Activated CD8-positive, alpha-beta T cell treated with anti-CD3 and anti-CD28 coated beads, Interleukin-2, amount 10 ng/mL, durations not matched to agents 7 days and 5 days (primary cell): ENCODE data around the gene IFI27. TPM values are rescaled to one million over a fixed set of nuclear protein-coding genes. Genes with fewer than 3 reads are reported as not detected.

Experiments
- ATAC-seq: fragments of 150-1000 bp; cut with Tn5 transposase; one replicate; pipeline ENCODE4 v1.10.0; 2021; ENCODE audit warnings: moderate library complexity
- CTCF ChIA-PET: fragments of 350-600 bp; sonication (Branson Sonifier 250); formaldehyde crosslinking; loops from one replicate; lab custom pipeline; 2021; ENCODE audit warnings: antibody characterized with exemption; lab: Charles Lee
- POLR2A ChIA-PET: fragments of 350-600 bp; sonication (Branson Sonifier 250); formaldehyde crosslinking; loops from one replicate; lab custom pipeline; 2021; ENCODE audit warnings: antibody characterized with exemption; lab: Charles Lee
- DNase-seq: peaks from one replicate; pipeline ENCODE4 v3.0.0-alpha.2; 2020
- H3K27ac Mint-ChIP-seq: one replicate; pipeline ENCODE4 v1.8.0; 2021; ENCODE audit warnings: mild to moderate bottlenecking, mixed read lengths
- H3K27me3 Mint-ChIP-seq: one replicate; pipeline ENCODE4 v1.8.0; 2021; ENCODE audit warnings: low read depth, mixed read lengths
- H3K36me3 Mint-ChIP-seq: one replicate; pipeline ENCODE4 v1.8.0; 2021; ENCODE audit warnings: low read depth, mixed read lengths
- H3K4me1 Mint-ChIP-seq: one replicate; pipeline ENCODE4 v1.8.0; 2021; ENCODE audit warnings: low read depth, mixed read lengths
- H3K4me3 Mint-ChIP-seq: one replicate; pipeline ENCODE4 v1.8.0; 2021; ENCODE audit warnings: mild to moderate bottlenecking, mixed read lengths
- H3K9me3 Mint-ChIP-seq: one replicate; pipeline ENCODE4 v1.8.0; 2022; ENCODE audit warnings: mixed read lengths; ENCODE audit not compliant: insufficient read depth
- total RNA-seq, 2 experiments: library from RNA; stranded (reverse); gene quantifications; one replicate each; pipeline ENCODE4 v1.2.3, GENCODE V29; 2021

The IFI27 gene
- total RNA-seq, 2 experiments from 2014 or later, result 116 to 129 TPM

- ChIA-PET POLR2A (interaction anchor here (0.6 to 2.0 kb wide), 9 partner anchors 24 to 1439 kb away, joined by 3 to 8 read pairs (median 3); no protein-coding TSS in a partner anchor), CTCF (interaction anchor here (0.9 to 4.9 kb wide), 13 partner anchors 9 to 142 kb away, joined by 3 to 35 read pairs (median 6); partner anchors contain the start of gene IFI27L2)
- H3K4me1 Mint-ChIP-seq, result peaks cover 46% of the 10 kb centered on the region
- no peaks in the 10 kb centered on the region for H3K27me3 Mint-ChIP-seq
- peak overlapping the region; percentile 99 for H3K27ac Mint-ChIP-seq
- H3K4me3 Mint-ChIP-seq, result peak overlapping the region; percentile 99
- ATAC-seq (peak; percentile 19), DNase-seq (peak; percentile 25)
- H3K9me3 Mint-ChIP-seq, result no peaks in the 10 kb centered on the region
- peaks cover 60% of the 10 kb centered on the region for H3K36me3 Mint-ChIP-seq
These were observed 29.1 kb upstream of the IFI27 start for GRCh38 chr14:94081386-94081820.

DNA sequence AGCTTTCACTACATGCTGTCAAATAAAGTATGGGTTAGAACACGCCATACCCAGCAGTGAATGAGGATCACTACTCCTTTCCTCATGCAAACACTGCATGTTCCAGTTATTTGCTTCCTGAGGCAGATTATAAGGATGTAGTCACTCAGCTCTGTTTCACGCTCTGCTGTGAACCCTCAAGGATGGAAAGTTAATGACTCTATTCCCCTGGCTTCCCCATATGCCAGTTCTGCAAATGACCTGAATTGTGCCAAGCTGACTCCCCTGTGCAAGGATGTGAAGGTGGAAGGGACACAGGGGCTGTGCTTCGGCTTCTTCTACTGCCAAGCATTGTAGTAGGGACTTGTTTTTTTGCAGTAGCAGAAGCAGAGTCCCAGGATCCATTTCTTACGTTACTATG, 22.6 kb upstream of the IFI27 start:
- Mint-ChIP-seq H3K27ac (no peak overlapping the region), H3K27me3 (no peaks in the 10 kb centered on the region), H3K4me1 (peaks cover 5% of the 10 kb centered on the region), H3K9me3 (no peaks in the 10 kb centered on the region), H3K36me3 (peaks cover 19% of the 10 kb centered on the region), H3K4me3 (no peak overlapping the region)
- DNase-seq (no peak), ATAC-seq (no peak)
- ChIA-PET POLR2A (no interaction called here), CTCF (interaction anchor here (1.4 kb wide), 1 partner anchor 51 kb away, joined by 4 read pairs; no protein-coding TSS in a partner anchor)

DNA sequence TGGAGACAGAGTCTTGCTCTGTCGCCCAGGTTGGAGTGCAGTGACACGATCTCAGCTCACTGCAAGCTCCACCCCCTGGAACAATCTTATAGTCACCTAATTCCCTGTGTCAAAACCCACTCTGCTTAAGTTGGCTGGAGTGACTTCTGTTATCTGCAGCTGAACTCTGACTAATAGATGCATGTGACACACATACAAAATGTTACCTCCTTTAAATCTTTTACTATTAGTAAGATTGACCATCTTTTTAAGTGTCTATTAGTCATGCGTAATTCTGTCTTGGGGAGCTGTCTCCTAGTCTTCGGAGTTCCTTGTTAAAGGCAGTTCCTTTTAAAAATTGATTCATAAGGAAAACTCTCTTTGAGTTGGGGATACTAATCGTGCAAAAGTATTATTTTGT, 22.0 kb upstream of the IFI27 start:
- CTCF ChIA-PET, result interaction anchor here (1.4 kb wide), 1 partner anchor 52 kb away, joined by 4 read pairs; no protein-coding TSS in a partner anchor
- POLR2A ChIA-PET, result no interaction called here
- ATAC-seq (no peak), DNase-seq (no peak)
- Mint-ChIP-seq H3K4me3 (no peak overlapping the region), H3K27ac (no peak overlapping the region), H3K27me3 (no peaks in the 10 kb centered on the region), H3K4me1 (no peaks in the 10 kb centered on the region), H3K9me3 (no peaks in the 10 kb centered on the region), H3K36me3 (peaks cover 14% of the 10 kb centered on the region)

DNA sequence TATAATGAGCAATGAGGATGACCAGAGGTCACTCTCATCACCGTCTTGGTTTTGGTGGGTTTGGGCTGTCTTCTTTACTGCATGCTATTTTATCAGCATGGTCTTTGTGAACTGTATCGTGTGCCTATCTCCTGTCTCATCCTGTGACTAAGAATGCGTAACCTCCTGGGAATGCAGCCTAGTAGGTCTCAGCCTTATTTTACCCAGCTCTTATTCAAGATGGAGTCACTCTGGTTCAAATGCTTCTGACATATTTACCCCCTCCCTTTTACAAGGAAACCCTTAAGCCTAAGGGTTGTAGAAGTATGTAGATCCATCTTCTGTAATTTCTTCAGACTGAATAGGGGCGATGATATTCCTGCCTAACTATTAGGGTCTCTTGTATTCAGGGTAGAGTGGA, 21.1 kb upstream of the IFI27 start:
- Mint-ChIP-seq H3K4me1 (no peaks in the 10 kb centered on the region), H3K27ac (no peak overlapping the region), H3K9me3 (no peaks in the 10 kb centered on the region), H3K36me3 (peaks cover 13% of the 10 kb centered on the region), H3K4me3 (no peak overlapping the region), H3K27me3 (no peaks in the 10 kb centered on the region)
- no peak for DNase-seq
- ATAC-seq, result no peak
- ChIA-PET POLR2A (no interaction called here), CTCF (interaction anchor here (0.9 kb wide), 1 partner anchor 43 kb away, joined by 3 read pairs; no protein-coding TSS in a partner anchor)

DNA sequence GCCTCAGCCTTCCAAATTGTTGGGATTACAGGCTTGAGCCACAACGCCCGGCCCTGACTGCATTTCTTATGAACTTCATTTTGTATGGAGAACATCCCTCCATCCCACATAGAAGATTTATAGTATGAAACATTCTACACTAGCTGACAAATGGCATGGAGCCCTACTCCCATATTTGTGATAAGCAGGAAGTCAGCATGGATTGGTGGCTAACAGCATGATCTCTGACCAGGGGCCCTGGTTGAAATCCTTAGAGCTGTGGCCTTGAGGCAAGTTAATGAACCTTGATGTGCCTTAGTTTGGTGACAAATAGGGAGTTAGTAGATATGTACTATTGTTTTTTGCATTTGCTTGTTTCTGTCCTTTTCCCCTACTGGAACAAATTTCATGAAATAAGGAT, 17.1 kb upstream of the IFI27 start:
- CTCF ChIA-PET, result no interaction called here

DNA sequence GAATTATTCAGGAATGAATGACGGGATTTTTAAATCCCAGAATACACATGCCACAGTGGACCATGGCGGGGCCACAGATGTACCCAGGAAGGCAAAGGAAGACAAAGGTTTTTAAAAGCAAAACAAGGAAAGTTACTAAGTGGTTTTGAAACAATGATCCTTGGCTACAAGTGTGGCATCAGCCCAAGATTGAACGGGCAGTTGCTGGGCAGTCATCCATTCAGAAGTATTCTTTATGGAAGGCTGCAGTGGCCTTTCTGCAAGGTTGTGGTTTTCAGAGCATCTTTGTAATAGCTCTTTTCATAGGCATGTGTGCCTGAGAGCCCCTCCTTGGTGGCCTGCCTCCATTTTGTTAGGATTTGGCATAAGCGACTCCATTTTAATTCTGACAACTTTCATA, 13.4 kb upstream of the IFI27 start:
- ChIA-PET CTCF (no interaction called here), POLR2A (no interaction called here)
- no peak overlapping the region for H3K4me3 Mint-ChIP-seq
- ATAC-seq (no peak), DNase-seq (no peak)
- no peaks in the 10 kb centered on the region for H3K4me1 Mint-ChIP-seq
- H3K36me3 Mint-ChIP-seq, result peaks cover 7% of the 10 kb centered on the region
- no peak overlapping the region for H3K27ac Mint-ChIP-seq
- H3K9me3 Mint-ChIP-seq, result no peaks in the 10 kb centered on the region
- H3K27me3 Mint-ChIP-seq, result no peaks in the 10 kb centered on the region

More for the DNA sequence above, 17.1 kb upstream of the IFI27 start:
- Mint-ChIP-seq H3K27ac (no peak overlapping the region), H3K4me3 (no peak overlapping the region), H3K36me3 (peaks cover 6% of the 10 kb centered on the region), H3K9me3 (no peaks in the 10 kb centered on the region), H3K4me1 (no peaks in the 10 kb centered on the region), H3K27me3 (no peaks in the 10 kb centered on the region)
- ATAC-seq, result no peak
- POLR2A ChIA-PET, result no interaction called here
- no peak for DNase-seq

DNA sequence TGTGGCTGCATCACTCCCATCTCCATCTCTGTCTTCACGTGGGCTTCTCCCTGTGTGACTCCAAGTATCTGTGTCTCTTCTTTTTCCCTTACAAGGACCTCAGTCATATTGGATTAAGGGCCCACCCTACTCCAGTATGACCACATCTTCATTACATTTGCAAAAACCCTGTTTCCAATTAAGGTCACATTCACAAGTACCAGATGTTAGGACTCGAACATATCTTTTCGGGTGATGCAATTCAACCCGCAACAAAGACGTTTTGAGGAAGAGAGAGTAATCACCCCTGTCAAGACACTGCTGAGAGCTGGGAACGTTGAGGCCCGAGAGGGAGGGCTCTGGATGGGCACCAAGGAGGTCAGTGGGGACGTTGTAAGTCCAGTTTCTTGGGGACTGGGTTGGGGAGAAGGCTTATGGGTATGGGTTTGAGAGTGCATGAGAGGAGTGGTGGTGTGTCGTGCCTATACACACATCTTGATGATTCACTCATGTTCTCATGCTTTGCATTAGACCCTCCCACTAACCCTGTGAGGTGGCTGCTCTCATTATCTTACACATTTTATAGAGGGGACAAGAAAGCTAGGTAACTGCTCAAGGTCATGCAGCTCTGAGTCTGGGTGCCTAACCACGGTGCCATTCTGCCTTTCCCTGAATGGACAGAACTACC, 12.1 kb upstream of the IFI27 start:
- peaks cover 7% of the 10 kb centered on the region for H3K36me3 Mint-ChIP-seq
- H3K4me1 Mint-ChIP-seq, result no peaks in the 10 kb centered on the region
- ATAC-seq, result no peak
- ChIA-PET POLR2A (no interaction called here), CTCF (no interaction called here)
- H3K9me3 Mint-ChIP-seq, result no peaks in the 10 kb centered on the region
- H3K4me3 Mint-ChIP-seq, result no peak overlapping the region
- DNase-seq, result no peak
- no peaks in the 10 kb centered on the region for H3K27me3 Mint-ChIP-seq
- H3K27ac Mint-ChIP-seq, result no peak overlapping the region

DNA sequence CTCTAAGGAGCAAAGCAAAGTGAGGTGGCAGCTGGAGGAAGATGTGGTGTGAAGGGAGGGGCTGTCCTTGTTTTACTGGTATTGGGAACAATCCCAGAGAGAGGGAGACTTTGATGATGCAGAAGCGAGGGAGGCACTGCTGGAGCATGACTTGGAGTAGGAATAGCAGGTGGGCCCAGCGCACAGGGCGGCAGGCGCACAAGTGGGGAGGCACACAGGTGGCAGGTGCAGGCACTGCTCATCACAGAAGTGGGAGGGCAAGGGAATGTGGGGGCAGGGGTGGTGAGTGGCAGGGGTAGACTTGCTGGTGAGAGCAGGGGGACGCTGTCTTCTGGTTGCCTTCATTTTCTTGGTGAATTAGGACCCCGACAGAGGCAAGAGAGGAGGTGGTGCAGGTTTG, 11.5 kb upstream of the IFI27 start:
- Mint-ChIP-seq H3K9me3 (no peaks in the 10 kb centered on the region), H3K27me3 (no peaks in the 10 kb centered on the region), H3K36me3 (peaks cover 7% of the 10 kb centered on the region), H3K27ac (no peak overlapping the region), H3K4me3 (no peak overlapping the region), H3K4me1 (no peaks in the 10 kb centered on the region)
- POLR2A ChIA-PET, result interaction anchor here (0.6 kb wide), 1 partner anchor 40 kb away, joined by 3 read pairs; no protein-coding TSS in a partner anchor
- ATAC-seq, result no peak
- no peak for DNase-seq
- CTCF ChIA-PET, result interaction anchor here (1.3 to 1.6 kb wide), 2 partner anchors 38 to 62 kb away, joined by 3 to 9 read pairs; no protein-coding TSS in a partner anchor

GRCh38 chr14:94100847-94101246, 9.7 kb upstream of the IFI27 start:
- ATAC-seq, result no peak
- CTCF ChIA-PET, result no interaction called here

GRCh38 chr14:94101748-94102147, 8.8 kb upstream of the IFI27 start:
- no peaks in the 10 kb centered on the region for H3K27me3 Mint-ChIP-seq
- no peaks in the 10 kb centered on the region for H3K4me1 Mint-ChIP-seq
- CTCF ChIA-PET, result no interaction called here
- peaks cover 5% of the 10 kb centered on the region for H3K36me3 Mint-ChIP-seq
- no peak overlapping the region for H3K4me3 Mint-ChIP-seq
- POLR2A ChIA-PET, result no interaction called here
- no peak overlapping the region for H3K27ac Mint-ChIP-seq
- ATAC-seq (no peak), DNase-seq (no peak)
- no peaks in the 10 kb centered on the region for H3K9me3 Mint-ChIP-seq

More at GRCh38 chr14:94100847-94101246, 9.7 kb upstream of the IFI27 start:
- Mint-ChIP-seq H3K27ac (no peak overlapping the region), H3K9me3 (no peaks in the 10 kb centered on the region), H3K4me1 (no peaks in the 10 kb centered on the region), H3K27me3 (no peaks in the 10 kb centered on the region), H3K4me3 (no peak overlapping the region), H3K36me3 (peaks cover 6% of the 10 kb centered on the region)
- POLR2A ChIA-PET, result interaction anchor here (0.6 kb wide), 1 partner anchor 9 kb away, joined by 4 read pairs; no protein-coding TSS in a partner anchor
- DNase-seq, result no peak

DNA sequence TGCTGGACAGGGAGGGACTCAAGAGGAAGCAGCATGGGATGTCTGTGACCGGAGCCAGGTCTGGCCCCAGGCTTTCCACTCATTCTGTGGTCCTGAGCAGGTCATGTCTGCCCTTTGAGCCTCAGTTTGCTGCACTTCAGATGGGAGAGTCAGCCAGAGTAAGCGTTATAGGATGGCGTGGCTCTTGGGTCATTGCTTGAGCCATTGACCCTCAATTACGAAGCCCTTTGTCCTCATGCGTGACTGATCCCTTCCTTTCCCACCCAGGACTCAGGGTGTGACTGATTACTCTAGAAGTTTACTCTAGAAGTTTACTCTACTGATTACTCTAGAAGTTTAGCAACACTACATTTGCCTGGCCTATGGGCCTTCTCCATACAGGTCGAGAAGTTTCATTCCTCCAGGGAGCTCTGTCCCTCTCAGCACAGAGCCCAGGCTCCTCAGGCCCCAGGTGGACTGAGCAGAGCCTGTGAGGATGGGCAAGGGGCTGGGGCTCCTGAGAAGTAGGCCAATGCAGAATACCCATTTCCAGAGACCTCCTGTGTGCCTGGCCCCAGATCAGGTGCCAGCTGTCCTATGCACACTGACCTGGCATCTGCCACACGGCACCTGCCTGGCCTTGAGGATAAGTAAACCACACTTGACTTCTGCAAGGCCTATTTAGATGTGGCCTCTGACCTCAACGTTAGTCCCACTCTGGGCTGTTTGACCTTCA, 7.6 kb upstream of the IFI27 start:
- no peaks in the 10 kb centered on the region for H3K9me3 Mint-ChIP-seq
- peaks cover 4% of the 10 kb centered on the region for H3K36me3 Mint-ChIP-seq
- no peak for ATAC-seq
- H3K4me3 Mint-ChIP-seq, result no peak overlapping the region
- no peaks in the 10 kb centered on the region for H3K4me1 Mint-ChIP-seq
- no peak overlapping the region for H3K27ac Mint-ChIP-seq
- no peak for DNase-seq
- CTCF ChIA-PET, result interaction anchor here (1.7 to 2.3 kb wide), 2 partner anchors 34 to 163 kb away, joined by 6 read pairs; no protein-coding TSS in a partner anchor
- POLR2A ChIA-PET, result interaction anchor here (0.8 to 1.3 kb wide), 2 partner anchors 7 to 154 kb away, joined by 3 read pairs; no protein-coding TSS in a partner anchor
- no peaks in the 10 kb centered on the region for H3K27me3 Mint-ChIP-seq
